SKM-1 (cell line): ENCODE results near the gene PCK1.

Experiments
- DNase-seq: peaks from one replicate; lab custom pipeline; 2025; ENCODE audit not compliant: unreplicated experiment; lab: John Stamatoyannopoulos, UW

The PCK1 gene

GRCh38 chr20:57559658-57560553 lies 1.0 kb upstream of the PCK1 start:
- DNase-seq, result no peak

- no peak for DNase-seq
Observed at GRCh38 chr20:57561356-57562279, 708 bp downstream of the PCK1 start.

- no peak for DNase-seq
Observed at GRCh38 chr20:57562541-57563465, 1.9 kb downstream of the PCK1 start.

GRCh38 chr20:57563522-57563921 lies 2.6 kb downstream of the PCK1 start:
- DNase-seq, result no peak

GRCh38 chr20:57564180-57564802 lies 3.4 kb downstream of the PCK1 start:
- no peak for DNase-seq

GRCh38 chr20:57564951-57565642 lies 4.2 kb downstream of the PCK1 start:
- DNase-seq, result no peak

- no peak for DNase-seq
Observed at GRCh38 chr20:57566399-57566798, 5.5 kb downstream of the PCK1 start.

GRCh38 chr20:57566803-57567459 lies 6.0 kb downstream of the PCK1 start:
- no peak for DNase-seq

GRCh38 chr20:57567471-57568079 lies 6.7 kb downstream of the PCK1 start:
- DNase-seq, result no peak

GRCh38 chr20:57568088-57568896 lies 7.4 kb downstream of the PCK1 start:
- DNase-seq, result no peak

GRCh38 chr20:57568960-57569359 lies 8.1 kb downstream of the PCK1 start:
- no peak for DNase-seq

GRCh38 chr20:57570145-57570850 lies 9.4 kb downstream of the PCK1 start:
- DNase-seq, result no peak

GRCh38 chr20:57570920-57571319 lies 10.0 kb downstream of the PCK1 start:
- no peak for DNase-seq

- DNase-seq, result no peak
Observed at GRCh38 chr20:57571782-57572416, 11.0 kb downstream of the PCK1 start.

- no peak for DNase-seq
Observed at GRCh38 chr20:57573242-57573641, 12.3 kb downstream of the PCK1 start.

GRCh38 chr20:57573894-57574293 lies 13.0 kb downstream of the PCK1 start:
- no peak for DNase-seq

GRCh38 chr20:57574954-57575353 lies 14.0 kb downstream of the PCK1 start:
- no peak for DNase-seq
